HL-60 (cell line): ENCODE data around the gene AOPEP.

ENCODE experiments used
- POLR2AphosphoS5 ChIP-seq: IDR thresholded peaks from 2 replicates; pipeline ENCODE4 v1.6.1; 2012; ENCODE audit warnings: low read depth
- TF ChIP-seq, protein P1 (sequence below): IDR thresholded peaks from one replicate; pipeline ENCODE4 v1.5.1; 2011; ENCODE audit warnings: low read length, control low read depth, inconsistent platforms; ENCODE audit not compliant: insufficient read depth

- TF ChIP-seq, protein P1, sequence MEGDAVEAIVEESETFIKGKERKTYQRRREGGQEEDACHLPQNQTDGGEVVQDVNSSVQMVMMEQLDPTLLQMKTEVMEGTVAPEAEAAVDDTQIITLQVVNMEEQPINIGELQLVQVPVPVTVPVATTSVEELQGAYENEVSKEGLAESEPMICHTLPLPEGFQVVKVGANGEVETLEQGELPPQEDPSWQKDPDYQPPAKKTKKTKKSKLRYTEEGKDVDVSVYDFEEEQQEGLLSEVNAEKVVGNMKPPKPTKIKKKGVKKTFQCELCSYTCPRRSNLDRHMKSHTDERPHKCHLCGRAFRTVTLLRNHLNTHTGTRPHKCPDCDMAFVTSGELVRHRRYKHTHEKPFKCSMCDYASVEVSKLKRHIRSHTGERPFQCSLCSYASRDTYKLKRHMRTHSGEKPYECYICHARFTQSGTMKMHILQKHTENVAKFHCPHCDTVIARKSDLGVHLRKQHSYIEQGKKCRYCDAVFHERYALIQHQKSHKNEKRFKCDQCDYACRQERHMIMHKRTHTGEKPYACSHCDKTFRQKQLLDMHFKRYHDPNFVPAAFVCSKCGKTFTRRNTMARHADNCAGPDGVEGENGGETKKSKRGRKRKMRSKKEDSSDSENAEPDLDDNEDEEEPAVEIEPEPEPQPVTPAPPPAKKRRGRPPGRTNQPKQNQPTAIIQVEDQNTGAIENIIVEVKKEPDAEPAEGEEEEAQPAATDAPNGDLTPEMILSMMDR = no peak
- no peak for TF ChIP-seq POLR2AphosphoS5
Measured at GRCh38 chr9:94881023-94881422, 154.5 kb downstream of the AOPEP start.
